ENCODE results near the gene RUBCN. TPM values are rescaled to one million over a fixed set of nuclear protein-coding genes. Genes with fewer than 3 reads are reported as not detected.

The RUBCN gene
- total and polyA plus RNA-seq, 9 of the 15 experiments (the other 6 are each of a cell fraction or from before 2014, with no cell fraction given), result 8.4 to 24.0 (median 11.9) TPM

DNA sequence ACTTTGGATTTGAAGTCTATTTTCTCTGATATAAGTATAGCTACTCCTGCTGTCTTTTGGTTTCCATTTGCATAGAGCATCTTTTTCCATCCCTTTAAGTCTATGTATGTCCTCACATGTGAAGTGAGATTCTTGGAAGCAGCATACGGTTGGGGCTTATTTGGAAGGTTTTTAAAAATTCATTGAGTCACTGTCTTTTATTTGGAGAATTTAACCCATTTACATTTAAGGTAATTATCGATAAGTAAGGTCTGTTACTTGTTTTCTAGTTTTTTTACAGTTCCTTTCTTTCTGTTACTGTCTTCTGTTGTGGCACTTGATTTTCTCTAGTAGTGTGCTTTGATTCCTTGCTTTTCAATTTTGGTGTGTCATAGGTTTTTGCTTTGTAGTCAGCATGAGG, 14.0 kb downstream of the RUBCN start (continued):
- TF ChIP-seq, protein P1, sequence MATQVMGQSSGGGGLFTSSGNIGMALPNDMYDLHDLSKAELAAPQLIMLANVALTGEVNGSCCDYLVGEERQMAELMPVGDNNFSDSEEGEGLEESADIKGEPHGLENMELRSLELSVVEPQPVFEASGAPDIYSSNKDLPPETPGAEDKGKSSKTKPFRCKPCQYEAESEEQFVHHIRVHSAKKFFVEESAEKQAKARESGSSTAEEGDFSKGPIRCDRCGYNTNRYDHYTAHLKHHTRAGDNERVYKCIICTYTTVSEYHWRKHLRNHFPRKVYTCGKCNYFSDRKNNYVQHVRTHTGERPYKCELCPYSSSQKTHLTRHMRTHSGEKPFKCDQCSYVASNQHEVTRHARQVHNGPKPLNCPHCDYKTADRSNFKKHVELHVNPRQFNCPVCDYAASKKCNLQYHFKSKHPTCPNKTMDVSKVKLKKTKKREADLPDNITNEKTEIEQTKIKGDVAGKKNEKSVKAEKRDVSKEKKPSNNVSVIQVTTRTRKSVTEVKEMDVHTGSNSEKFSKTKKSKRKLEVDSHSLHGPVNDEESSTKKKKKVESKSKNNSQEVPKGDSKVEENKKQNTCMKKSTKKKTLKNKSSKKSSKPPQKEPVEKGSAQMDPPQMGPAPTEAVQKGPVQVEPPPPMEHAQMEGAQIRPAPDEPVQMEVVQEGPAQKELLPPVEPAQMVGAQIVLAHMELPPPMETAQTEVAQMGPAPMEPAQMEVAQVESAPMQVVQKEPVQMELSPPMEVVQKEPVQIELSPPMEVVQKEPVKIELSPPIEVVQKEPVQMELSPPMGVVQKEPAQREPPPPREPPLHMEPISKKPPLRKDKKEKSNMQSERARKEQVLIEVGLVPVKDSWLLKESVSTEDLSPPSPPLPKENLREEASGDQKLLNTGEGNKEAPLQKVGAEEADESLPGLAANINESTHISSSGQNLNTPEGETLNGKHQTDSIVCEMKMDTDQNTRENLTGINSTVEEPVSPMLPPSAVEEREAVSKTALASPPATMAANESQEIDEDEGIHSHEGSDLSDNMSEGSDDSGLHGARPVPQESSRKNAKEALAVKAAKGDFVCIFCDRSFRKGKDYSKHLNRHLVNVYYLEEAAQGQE (IDR thresholded peaks at IDR 0.05; ENCODE audit: borderline replicate concordance), result no peak
- TF ChIP-seq, protein P1 (CRISPR knock-in tag; IDR thresholded peaks at IDR 0.05; ENCODE audit: low read depth), result no peak
- TF ChIP-seq MAFF (IDR thresholded peaks at IDR 0.05; ENCODE audit: low read length), result no peak
- no peak for TF ChIP-seq KDM2B (CRISPR knock-in tag; IDR thresholded peaks at IDR 0.05)
- no peak for TF ChIP-seq ARID3A (IDR thresholded peaks at IDR 0.05; ENCODE audit: borderline replicate concordance, low read depth, low read length)
- no peak for TF ChIP-seq POLR2AphosphoS2 (IDR thresholded peaks at IDR 0.05; ENCODE audit: low read length)
- TF ChIP-seq, protein P2, sequence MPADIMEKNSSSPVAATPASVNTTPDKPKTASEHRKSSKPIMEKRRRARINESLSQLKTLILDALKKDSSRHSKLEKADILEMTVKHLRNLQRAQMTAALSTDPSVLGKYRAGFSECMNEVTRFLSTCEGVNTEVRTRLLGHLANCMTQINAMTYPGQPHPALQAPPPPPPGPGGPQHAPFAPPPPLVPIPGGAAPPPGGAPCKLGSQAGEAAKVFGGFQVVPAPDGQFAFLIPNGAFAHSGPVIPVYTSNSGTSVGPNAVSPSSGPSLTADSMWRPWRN (IDR thresholded peaks at IDR 0.05; ENCODE audit: low read depth), result no peak
- no peak for TF ChIP-seq NONO (IDR thresholded peaks at IDR 0.05; ENCODE audit: low read depth in 2 of 2, low read length in 1 of 2)
- no peak for TF ChIP-seq ETS1 (conservative IDR thresholded peaks at IDR 0.05; ENCODE audit: control insufficient read depth, low read depth, low read length)
